ENCODE results near the gene PTGDS.

PTGDS gene

DNA sequence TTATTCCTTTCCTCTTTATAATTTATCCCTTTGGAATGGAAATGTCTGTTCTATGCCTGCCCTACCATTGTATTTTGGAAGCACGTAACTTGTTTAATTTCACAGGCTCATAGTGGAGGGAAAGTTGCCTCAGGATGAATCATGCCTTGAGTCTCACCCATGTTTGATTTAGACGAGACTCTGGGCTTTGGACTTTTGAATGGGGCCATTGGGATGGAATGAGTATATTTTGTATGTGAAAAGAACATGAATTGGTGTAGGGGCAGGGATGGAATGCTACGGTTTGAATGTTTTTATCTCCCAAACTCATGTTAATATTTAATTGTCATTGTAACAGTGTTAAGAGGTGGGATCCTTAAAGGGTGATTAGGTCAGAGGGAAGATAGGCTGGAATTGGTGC lies 43.0 kb upstream of the PTGDS start:
- peaks cover 7% of the 10 kb centered on the region; the same call in 1 of the 2 replicates for H3K4me1 ChIP-seq (ENCODE audit: low read length)
- peaks cover 7% of the 10 kb centered on the region for H3K36me3 ChIP-seq (replicated peaks; ENCODE audit: low read depth, low read length)
- no peaks in the 10 kb centered on the region for H3K9me3 ChIP-seq (ENCODE audit: insufficient read depth, low read length)
- H3K79me2 ChIP-seq (ENCODE audit: low read length) = no peaks in the 10 kb centered on the region
- no peak overlapping the region for H3K4me2 ChIP-seq (ENCODE audit: low read length)
- no peak overlapping the region for H3K9ac ChIP-seq (ENCODE audit: low read length)
- TF ChIP-seq, protein P1, sequence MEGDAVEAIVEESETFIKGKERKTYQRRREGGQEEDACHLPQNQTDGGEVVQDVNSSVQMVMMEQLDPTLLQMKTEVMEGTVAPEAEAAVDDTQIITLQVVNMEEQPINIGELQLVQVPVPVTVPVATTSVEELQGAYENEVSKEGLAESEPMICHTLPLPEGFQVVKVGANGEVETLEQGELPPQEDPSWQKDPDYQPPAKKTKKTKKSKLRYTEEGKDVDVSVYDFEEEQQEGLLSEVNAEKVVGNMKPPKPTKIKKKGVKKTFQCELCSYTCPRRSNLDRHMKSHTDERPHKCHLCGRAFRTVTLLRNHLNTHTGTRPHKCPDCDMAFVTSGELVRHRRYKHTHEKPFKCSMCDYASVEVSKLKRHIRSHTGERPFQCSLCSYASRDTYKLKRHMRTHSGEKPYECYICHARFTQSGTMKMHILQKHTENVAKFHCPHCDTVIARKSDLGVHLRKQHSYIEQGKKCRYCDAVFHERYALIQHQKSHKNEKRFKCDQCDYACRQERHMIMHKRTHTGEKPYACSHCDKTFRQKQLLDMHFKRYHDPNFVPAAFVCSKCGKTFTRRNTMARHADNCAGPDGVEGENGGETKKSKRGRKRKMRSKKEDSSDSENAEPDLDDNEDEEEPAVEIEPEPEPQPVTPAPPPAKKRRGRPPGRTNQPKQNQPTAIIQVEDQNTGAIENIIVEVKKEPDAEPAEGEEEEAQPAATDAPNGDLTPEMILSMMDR (IDR thresholded peaks at IDR 0.05; ENCODE audit: low read depth, low read length) = no peak
- TF ChIP-seq EZH2phosphoT487 (IDR thresholded peaks at IDR 0.05; ENCODE audit: low read depth) = no peak
- H3K27me3 ChIP-seq (ENCODE audit: low read depth, low read length) = no peaks in the 10 kb centered on the region
- H3K27ac ChIP-seq (ENCODE audit: low read length) = no peak overlapping the region
- H2AFZ ChIP-seq (ENCODE audit: low read depth, low read length) = no peak overlapping the region
- H4K20me1 ChIP-seq (ENCODE audit: insufficient read depth, low read length) = no peaks in the 10 kb centered on the region
- H3K4me3 ChIP-seq (ENCODE audit: low read length) = no peak overlapping the region

DNA sequence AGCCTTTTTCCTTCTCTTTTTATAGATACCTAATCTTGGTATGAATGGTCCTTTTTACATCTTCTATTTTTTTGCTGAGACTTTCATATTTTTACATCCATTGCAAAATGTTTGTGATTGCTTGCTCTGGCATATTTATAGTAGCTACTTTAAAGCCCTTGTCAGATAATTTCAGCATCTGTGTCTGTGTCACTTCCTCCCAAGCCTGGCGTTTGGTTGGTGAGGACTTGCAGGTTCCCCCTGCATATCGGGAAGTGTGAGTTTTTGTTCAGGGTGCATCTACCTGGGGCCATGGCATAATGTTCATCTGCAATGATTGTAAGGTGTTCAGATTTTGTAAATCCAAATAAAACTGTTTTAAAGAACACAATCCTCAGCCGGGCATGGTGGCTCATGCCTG lies 41.7 kb upstream of the PTGDS start:
- H3K4me1 ChIP-seq (ENCODE audit: low read length) = peaks cover 7% of the 10 kb centered on the region; the same call in 1 of the 2 replicates
- H3K27ac ChIP-seq (ENCODE audit: low read length) = no peak overlapping the region
- H4K20me1 ChIP-seq (ENCODE audit: insufficient read depth, low read length) = no peaks in the 10 kb centered on the region

DNA sequence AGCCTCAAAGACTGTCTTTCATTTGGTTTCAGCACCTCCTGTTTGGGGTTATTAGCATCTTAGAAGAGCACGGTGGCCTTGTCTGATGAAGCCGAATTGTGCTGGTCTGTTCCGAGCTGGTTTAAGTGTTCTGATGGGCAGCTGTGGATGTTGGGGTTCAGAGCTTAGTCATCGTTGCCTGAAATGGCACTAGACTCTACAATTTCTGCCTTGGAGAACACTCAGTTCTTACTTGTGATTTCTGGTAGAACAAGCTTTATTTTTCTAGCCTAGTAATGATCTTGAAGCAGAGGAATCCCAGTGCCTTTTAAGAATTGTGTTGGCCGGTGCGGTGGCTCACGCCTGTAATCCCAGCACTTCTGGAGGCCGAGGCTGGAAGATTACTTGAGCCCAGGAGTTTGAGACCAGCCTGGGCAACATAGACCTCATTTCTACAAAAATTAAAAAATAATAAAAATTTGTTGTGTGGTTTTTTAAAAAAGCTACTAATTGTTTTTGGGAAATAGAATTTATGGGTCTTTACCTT lies 40.6 kb upstream of the PTGDS start:
- Histone ChIP-seq H3K79me2 (ENCODE audit: low read length) (no peaks in the 10 kb centered on the region), H3K4me1 (ENCODE audit: low read length) (peaks cover 5% of the 10 kb centered on the region; the same call in 1 of the 2 replicates), H3K4me2 (ENCODE audit: low read length) (no peak overlapping the region), H3K36me3 (replicated peaks; ENCODE audit: low read depth, low read length) (peaks cover 28% of the 10 kb centered on the region), H3K27ac (ENCODE audit: low read length) (no peak overlapping the region), H4K20me1 (ENCODE audit: insufficient read depth, low read length) (no peaks in the 10 kb centered on the region), H3K9ac (ENCODE audit: low read length) (no peak overlapping the region), H3K27me3 (ENCODE audit: low read depth, low read length) (no peaks in the 10 kb centered on the region), H3K9me3 (ENCODE audit: insufficient read depth, low read length) (no peaks in the 10 kb centered on the region), H2AFZ (ENCODE audit: low read depth, low read length) (no peak overlapping the region), H3K4me3 (ENCODE audit: low read length) (no peak overlapping the region)
- no peak for TF ChIP-seq EZH2phosphoT487 (IDR thresholded peaks at IDR 0.05; ENCODE audit: low read depth)
- TF ChIP-seq, protein P1 (IDR thresholded peaks at IDR 0.05; ENCODE audit: low read depth, low read length) = no peak

More for the DNA sequence above, 41.7 kb upstream of the PTGDS start:
- Histone ChIP-seq H3K9me3 (ENCODE audit: insufficient read depth, low read length) (no peaks in the 10 kb centered on the region), H3K36me3 (replicated peaks; ENCODE audit: low read depth, low read length) (peaks cover 19% of the 10 kb centered on the region), H3K27me3 (ENCODE audit: low read depth, low read length) (no peaks in the 10 kb centered on the region), H3K9ac (ENCODE audit: low read length) (no peak overlapping the region), H3K4me3 (ENCODE audit: low read length) (no peak overlapping the region), H3K79me2 (ENCODE audit: low read length) (no peaks in the 10 kb centered on the region), H3K4me2 (ENCODE audit: low read length) (no peak overlapping the region), H2AFZ (ENCODE audit: low read depth, low read length) (no peak overlapping the region)
- TF ChIP-seq, protein P1 (IDR thresholded peaks at IDR 0.05; ENCODE audit: low read depth, low read length) = no peak
- TF ChIP-seq EZH2phosphoT487 (IDR thresholded peaks at IDR 0.05; ENCODE audit: low read depth) = no peak

DNA sequence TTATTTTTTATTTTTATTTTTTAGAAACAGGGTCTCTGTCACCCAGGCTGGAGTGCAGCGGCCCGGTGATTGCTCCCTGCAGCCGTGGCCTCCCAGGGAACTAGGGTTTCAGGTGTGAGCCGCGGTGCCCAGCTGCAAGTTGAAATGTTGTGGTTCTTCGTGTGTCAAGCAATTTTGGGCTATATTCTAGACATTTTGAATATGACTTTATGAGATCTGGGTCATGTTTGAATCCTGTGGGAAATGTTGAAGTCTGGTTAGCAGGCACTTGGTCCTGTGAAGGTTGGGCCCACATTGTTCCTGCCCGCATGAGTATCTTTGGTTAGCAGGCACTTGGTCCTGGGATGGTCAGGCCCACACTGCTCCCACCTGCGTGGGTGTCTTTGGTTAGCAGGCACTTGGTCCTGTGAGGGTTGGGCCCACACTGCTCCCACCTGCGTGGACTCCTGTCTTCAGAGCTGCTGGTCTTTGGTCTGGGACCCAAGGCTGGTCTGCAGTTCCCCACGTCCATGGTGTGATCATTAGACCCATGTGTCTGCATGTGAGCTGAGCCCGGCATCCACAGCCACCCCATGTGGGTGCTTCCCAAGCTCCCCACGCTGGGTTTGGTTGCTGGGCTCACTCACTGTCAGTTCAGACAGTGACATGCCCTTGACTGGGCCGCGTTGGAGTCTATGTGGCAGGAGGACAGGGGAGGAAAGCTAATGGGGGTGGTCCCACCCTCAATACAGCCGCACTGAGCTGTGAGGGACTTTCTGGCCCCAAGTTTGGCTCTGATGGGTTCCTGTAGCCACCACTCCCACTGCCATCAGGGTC lies 39.9 kb upstream of the PTGDS start:
- Histone ChIP-seq H3K27ac (ENCODE audit: low read length) (no peak overlapping the region), H3K36me3 (replicated peaks; ENCODE audit: low read depth, low read length) (peaks cover 35% of the 10 kb centered on the region), H4K20me1 (ENCODE audit: insufficient read depth, low read length) (no peaks in the 10 kb centered on the region), H2AFZ (ENCODE audit: low read depth, low read length) (no peak overlapping the region), H3K4me1 (ENCODE audit: low read length) (no peaks in the 10 kb centered on the region), H3K4me3 (ENCODE audit: low read length) (no peak overlapping the region), H3K9ac (ENCODE audit: low read length) (no peak overlapping the region), H3K27me3 (ENCODE audit: low read depth, low read length) (no peaks in the 10 kb centered on the region), H3K79me2 (ENCODE audit: low read length) (no peaks in the 10 kb centered on the region), H3K9me3 (ENCODE audit: insufficient read depth, low read length) (no peaks in the 10 kb centered on the region), H3K4me2 (ENCODE audit: low read length) (no peak overlapping the region)
- TF ChIP-seq EZH2phosphoT487 (IDR thresholded peaks at IDR 0.05; ENCODE audit: low read depth) = no peak
- TF ChIP-seq, protein P1 (IDR thresholded peaks at IDR 0.05; ENCODE audit: low read depth, low read length) = no peak

Data from OCI-LY3 (cell line).